ENCODE data around the gene CHRNA9.
"Not testable (repeated sequence)": the region's sequence is repeated elsewhere in the genome, so short reads cannot be mapped to it uniquely, and the experiment has no call there.

CHRNA9 gene

DNA sequence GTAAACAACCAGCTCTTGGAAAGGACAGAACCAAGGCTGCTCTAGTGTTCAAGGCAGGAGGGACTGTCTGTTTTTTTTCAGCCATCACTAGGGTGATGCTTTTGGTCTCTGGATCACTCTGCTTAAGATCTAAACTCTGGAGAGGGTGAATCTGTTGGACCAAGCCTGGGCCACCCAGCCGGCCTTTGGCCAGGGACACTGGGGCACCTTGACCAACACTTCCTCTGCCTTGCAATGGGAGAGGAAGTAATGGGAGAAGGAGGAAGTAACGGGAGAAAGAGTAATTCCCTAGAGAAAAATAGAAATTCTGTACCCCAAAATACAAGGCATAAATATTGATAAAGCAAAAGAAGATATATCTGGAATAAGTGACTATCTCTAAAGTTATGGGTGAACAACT, 12.9 kb downstream of the CHRNA9 start:
- no peak for DNase-seq

DNA sequence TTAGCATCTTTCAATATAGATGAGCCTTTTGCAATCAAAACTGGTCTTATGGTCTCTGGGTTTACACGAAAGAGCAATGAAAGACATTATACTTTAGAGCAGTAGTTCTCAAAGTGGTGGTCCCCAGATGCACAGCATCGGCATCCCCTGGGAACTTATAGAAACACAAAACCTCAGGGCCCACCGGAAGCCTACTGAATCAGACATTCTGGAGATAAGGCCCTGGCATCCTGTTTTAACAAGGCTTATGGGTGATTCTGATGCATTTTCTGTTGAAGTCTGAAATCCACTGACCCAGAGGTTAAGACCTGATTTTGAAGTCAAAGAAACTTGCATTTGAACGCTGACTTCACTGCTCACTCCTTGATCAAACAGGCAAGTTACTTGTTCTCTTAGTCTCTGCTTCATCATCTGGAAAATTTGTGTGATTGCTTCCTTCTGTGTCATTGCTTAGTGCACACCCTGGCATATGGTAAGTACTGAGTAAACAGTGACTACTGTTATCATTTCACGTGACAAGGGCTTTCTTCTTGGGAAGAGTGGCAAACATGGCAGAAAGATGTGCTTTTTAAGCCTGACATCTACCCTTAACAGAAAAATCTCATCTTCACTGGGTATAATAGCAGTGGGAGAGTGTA, 14.5 kb downstream of the CHRNA9 start:
- DNase-seq = no peak

DNA sequence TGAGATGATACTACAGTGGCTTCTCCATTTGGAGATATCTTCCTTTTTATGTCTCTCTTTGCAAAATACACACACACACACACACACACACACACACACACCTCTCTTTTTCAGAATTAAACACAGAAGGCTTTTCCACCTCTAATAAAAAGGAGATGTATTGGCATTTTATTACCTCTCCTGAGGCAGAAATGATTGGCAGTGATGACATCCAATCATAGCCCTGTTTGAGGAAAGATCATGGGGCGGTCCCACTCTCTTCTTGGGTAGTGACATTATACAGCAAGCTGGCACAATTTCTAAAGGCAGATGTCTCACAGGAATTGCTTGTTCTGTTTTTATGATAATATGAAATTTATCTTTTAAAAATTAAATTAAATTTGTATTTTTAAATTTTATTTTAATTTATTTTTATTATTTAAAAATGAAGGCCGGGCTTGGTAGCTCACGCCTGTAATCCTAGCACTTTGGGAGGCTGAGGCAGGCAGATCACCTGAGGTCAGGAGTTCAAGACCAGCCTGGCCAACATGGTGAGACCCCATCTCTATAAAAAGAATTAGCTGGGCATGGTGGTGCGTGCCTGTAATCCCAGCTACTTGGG, 15.6 kb downstream of the CHRNA9 start:
- no peak for DNase-seq

DNA sequence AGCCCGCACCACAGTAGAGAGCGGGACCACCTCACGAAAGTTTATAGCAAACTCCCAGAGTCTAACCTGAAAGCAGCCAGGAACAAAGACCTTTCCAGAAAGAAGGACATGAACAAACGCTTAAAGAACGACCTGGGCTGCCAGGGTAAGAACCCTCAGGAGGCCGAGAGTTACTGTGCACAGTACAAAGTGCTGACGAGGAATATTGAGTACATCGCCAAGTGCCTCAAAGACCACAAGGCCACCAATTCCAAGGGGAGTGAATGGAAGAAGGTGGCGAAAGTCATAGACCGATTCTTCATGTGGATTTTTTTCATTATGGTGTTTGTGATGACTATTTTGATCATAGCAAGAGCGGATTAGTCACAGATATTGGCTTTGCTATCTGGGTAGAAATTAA, 19.0 kb downstream of the CHRNA9 start:
- no peak for DNase-seq

DNA sequence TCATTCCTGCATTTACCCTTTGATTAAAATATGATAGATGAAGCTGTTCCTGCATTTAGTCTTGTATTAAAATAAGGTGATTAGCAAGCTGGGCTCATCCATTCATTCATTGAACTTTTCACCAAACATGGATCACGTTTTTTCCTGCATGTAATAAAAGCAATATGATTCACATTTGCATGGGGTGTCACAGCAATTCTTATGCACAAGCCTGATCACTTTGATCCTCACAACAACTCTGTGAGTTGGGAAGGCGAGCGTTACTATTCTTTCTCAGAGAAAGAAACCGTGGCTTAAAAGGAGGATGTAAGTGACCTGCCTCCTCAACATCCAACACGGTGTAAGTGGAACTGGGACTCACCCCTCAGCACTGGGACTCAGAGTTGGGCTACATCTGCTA, 20.0 kb downstream of the CHRNA9 start:
- no peak for DNase-seq

DNA sequence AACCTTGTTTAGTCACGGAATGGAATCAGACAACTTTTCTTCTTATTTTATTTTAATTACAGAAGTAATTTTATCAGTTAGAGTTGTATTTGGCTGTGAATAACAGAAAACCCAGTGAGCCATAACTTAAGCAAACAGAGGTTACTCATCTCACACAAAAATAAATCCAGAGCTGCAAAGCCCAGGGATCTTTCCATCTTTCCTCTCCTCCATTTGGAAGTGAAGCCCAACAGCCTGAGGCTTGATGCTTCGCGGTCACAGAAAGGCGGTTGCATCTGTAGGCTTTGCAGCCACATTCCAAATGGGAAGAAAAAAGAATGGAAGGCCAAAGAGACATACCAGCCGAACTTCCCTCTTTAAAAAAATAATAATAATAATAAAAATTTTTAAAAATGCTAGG, 22.6 kb downstream of the CHRNA9 start:
- no peak for DNase-seq

DNA sequence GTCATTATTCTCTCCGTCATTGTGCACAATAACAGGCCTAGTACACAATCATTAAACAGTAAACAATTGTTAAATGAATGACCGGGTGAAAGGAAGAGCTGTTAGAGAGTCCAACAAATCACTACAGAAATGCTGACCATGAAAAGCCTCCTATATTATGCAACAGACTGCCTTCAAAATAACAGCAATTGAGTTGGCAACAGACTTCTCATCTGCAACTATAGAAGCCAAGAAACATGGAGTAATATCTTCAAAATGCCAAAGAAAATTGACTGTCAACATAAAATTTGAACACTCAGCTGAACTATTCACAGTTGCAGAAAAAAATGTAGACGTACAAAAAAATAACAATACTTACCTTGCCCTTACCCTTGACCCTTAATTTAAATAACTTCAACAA, 26.2 kb downstream of the CHRNA9 start:
- no peak for DNase-seq

DNA sequence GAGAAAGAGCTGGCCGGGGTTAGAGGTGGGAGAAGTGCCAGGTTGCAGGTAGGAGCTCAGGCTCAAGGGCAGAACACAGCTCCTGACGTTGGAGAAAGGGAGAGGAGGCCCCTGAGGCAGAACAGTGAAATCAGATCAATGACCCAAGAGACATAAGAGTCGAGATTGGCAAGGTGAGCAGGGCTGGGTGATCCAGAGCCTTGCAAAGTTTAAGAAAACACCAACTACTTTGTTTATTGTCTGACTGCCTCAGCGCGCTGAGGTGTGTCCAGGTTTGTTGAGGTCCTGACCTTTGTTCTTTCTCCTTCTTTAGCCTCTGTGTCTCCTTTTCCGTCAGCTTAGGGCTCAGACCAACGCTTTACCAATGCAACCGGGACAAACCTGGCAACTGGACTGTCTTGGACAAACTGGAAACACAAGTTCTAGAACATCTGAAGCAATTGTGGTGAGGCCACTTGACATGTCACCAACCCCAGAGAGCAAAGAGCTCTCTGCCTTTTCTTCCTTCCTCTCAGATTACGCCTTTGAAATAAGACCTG, 28.3 kb downstream of the CHRNA9 start:
- no peak for DNase-seq

DNA sequence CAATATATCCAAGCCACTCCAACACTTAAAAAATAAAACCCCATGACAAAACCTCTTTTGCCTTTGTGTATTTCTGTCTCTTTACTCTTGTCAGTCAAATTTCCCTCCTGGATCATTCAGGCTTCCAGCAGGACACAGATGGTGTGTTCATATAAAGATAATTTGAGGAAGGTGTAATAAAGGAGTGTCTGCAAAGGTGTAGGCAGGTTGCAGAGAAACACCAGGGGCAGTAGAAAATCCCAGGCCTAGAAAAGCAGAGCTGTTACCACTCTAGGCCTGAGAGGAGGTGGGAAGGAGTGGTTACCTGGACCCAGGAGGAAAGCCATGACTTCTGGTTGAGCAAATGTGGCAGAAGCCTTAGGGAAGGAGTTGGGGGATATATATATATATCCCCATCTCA, 28.8 kb downstream of the CHRNA9 start:
- DNase-seq = no peak

DNA sequence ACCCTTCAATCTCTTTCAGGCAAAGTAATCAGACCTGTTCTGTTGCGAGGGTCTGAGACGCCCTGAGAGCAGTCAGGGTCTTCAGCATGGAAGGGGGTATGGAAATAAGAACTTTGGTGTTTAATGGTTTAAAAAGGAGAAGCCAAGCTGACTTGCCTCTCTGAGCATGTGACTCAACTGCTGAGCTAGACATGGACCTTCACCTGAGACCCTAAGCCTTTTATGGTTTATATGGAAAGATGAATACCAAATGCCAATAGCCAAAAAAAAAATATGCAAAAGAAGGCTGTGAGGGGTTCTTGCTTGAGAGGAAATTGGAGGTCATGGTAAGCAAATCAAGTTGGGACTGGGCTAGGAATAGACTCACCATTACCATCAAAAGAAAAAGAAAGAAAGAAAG, 30.6 kb downstream of the CHRNA9 start:
- DNase-seq = no peak

DNA sequence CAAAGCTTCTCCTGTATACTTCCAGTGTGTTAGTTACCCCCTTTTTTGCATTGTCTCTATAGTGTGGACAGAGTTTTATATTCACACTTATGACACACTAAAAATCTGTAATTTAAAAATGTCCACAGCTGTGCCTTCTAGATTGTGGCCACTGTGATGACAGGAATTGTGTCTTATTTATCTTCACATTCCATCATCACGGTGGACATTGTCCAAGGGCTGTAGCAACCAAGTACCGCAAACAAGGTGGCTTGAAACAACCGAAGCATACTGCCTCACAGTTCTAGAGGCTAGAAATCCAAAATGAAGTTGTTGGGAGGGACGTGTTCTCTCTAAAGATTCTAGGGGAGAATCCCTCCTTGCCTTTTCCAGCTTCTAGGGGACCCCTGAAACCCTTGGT, 32.3 kb downstream of the CHRNA9 start:
- no peak for DNase-seq

DNA sequence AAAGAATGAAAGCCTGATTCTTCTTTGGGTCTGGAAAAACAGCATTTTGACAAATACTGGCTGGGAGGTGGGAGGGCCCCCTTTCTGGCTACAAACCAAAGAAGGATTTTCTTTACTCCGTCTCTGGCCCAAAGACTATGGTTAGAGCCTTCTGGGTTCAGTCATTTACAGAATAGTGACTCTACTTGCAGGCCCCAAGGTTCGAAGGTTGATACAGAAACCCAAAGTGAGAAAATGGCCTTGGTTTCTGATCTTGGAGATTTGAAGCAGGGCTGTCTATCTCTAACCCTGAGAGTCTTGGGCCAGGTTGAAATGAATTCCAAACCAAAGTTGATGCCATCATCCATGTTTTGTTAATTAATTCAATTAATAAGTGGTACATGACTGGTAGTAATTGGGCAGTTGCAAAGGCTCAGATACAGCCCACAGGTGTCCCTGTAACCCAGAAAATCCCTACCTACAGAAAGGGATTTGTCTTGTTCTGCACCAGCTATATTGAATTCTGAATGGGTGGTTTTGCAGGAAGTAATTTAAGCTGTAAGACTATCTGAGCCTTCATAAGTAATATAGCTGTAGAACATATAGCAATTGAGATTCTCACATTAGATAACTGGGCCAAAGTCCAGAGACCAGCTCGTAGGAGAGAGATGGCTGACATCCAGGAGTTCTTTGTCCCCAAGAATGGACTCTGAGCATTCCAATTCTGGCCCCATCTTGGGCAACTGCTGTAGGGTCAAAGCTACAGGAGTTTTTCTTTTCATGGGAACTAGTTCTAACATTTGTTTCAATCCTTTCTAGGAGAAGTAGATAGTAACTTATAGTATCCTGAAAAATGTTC, 34.5 kb downstream of the CHRNA9 start:
- no peak for DNase-seq

DNA sequence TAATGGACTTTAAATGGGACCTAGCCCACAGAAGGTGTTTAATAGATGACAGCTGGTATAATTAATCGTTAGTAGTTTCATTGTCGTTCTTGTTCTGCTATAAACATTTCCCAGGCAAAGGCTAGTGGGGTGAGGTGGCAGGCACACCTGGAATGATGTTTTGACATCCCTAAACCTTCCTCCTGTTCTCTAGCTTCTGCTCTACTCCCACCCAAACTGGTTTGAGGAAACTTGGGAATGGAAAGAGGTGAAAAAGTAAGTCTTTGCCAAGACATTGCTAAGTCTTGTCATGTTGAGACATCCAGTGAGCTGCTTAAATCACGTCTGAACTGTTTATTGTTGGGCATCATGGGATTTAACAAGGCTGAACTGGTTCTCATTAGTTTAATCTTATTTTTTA, 37.5 kb downstream of the CHRNA9 start:
- DNase-seq = no peak

DNA sequence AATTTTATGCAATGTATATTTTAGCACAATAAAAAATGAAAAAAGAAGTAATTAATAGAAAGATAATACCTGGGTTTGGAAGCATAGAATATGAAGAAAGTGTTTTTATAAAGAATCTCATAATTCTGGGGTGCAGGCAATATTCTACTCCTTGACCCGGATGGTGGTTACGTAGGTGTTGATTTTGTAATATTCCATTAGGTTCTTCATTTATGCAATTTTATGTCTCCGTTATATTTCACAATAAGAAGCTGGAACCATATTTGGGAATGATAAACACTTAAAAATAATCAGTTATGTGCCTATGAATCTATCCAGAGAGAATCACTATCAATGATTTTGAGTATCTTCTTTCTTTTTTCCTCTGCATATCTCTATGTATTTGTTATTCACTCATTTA, 38.5 kb downstream of the CHRNA9 start:
- no peak for DNase-seq

DNA sequence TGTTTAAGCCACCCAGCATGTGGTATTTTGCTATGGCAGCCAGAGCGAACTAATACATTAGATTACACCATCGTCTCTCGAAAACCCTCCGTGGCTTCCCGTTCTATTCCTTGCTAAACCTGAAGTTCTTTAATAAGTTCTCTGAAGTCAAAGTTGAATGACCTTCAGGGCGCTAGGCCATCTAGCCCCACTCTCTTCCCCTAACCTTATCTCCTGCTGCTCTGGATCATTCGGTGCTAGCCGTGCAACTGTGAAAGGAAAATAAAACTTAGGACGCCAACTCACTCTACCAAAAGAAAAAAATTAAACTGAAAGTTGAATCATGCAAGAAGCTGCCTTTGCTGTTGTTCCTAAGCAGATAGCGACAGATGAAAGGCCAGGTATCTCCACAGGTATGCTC, 40.0 kb downstream of the CHRNA9 start:
- DNase-seq = no peak

DNA sequence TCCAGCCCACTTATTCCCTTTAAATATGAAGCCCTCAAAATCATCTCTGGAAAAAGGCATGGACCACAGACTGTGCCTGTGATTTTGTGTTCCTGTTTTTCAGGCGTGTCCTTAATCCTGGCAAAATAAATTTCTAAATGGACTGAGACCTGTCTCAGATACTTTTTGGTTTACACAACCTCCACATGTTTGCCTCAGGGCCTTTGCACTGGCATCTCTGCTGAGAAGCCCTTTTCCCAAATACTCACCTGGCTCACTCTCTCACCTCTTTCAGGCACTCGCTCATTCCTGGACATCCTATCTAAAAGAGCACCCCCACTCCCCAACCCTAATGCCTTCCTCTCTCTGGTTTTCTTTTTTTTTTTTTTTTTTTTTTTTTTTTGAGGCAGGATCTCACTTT, 40.5 kb downstream of the CHRNA9 start:
- no peak for DNase-seq

DNA sequence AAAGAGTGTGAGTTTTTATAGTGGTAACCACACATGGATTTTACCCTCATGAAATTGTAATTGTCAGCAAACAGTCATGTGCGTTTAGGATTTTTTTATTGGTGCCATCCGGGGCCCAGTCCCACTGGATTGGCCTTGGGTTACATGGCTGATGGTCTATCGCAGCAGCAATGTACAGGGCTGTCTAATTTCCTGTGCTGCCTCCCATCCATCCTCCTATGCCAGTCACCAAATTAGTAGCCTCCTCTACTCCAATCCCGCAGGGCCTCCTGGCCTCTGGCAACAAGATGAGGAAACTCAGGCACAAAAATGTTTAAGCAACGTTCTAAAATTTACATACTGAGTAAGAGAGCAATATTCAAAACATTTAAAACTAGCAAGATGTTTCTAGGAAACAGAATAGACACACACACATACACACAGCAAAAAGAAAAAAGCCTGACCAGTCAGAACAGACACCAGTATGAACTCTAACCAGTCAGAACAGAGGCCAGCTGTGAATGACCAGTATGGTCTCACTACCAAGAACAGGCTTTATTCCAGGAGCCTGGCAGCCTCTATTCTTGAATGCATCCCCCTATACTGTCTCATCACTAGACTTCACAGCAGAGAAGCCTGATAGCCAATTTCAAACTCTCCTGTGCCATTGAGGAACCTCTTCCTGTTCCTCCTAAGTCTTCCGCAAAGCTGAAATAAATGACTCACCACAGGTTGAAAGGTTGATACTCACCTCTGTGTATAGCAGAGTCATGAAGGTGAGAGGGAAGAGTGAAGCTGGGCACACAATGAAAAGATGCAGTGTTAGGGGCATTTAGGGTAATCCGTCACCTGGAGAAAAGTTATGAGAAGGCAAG, 42.6 kb downstream of the CHRNA9 start:
- no peak for DNase-seq

DNA sequence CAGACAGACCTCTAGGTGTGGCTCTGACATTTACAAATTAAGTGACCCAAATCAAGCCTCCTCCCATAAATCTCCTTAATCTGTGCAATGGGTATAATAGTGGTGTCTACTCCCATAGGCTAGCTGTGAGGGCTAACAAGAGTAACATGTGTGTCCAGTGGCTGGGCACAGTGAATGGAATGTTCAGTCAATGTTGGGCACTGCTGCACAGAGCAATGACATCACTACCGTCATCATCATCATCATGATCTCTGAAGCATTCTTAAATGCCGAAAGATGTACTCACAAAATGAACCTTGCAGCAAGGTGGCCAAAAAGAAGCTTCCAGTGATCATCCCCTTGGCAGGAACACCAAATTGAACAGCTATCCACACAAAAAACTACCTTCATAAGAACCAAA, 43.5 kb downstream of the CHRNA9 start:
- DNase-seq = no peak

DNA sequence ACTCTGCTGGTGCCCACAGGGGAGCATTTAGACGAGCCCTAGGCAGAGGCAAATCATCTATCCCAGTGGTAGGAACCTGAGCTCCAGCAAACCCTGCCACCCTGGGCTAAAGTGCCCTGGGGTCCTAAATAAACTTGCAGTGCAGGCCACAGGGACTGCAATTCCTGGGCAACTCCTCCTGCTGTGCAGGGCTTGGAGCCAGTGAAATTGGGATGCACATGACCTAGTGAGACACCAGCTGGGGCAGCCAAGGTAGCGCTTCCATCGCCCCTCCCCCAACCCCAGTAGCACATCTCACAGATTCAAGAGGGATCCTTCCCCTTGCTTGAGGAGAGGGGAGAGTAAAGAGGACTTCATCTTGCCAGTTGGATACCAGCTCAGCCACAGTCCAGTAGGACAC, 44.1 kb downstream of the CHRNA9 start:
- DNase-seq = no peak

DNA sequence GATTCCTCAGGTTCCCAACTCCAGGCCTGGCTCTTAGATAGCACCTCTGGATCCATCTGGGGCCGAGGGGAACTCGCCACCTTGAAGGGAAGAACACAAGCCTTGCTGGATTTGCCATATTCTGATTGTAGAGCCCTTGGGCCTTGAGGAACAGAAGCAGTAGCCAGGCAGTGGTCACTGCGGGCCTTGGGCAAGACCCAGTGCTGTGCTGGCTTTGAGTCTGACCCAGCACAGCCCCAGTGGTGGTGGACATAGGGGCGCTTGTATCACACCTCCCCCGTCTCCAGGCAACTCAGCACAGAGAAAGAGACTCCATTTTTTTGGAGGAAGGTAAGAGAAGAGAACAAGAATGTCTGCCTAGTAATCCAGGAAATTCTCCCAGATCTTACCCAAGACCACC, 45.5 kb downstream of the CHRNA9 start:
- no peak for DNase-seq

DNA sequence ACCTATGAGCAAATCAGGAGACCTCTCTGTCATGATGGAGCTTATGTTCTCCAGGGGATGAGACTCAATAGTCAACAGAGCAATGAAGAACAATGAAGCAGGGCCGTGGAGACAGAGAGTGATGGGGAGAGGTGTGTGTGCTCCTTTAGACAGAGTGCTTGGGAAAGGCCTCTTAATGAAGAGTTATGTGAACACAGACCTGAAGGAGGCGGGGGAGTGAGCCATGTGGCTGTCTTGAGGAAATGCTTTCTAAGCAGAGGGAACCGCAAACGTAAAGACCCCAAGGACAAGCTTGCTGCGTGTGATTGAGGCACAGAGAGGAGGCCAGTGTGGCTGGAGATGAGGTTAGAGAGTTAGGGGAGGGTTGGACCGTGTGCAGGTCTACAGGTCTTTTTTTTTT, 53.1 kb downstream of the CHRNA9 start:
- DNase-seq = no peak

DNA sequence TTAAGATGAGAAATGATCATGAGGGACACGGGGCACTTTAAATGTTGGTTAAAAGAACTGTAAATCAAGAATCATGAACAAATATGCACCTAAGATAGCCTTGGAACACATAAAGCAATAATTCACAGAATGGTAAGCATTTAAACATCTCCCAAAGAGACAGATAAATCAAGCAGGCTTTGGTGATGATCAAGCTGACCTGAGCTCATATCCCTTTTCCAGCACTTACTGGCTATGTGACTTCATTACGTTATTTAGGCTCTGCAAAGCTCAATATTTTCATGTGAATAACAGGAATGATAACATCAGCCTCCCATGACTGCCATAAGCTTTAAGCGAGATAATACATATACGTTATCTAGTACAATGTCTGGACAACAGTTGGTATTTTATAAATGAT, 54.9 kb downstream of the CHRNA9 start:
- DNase-seq = no peak

DNA sequence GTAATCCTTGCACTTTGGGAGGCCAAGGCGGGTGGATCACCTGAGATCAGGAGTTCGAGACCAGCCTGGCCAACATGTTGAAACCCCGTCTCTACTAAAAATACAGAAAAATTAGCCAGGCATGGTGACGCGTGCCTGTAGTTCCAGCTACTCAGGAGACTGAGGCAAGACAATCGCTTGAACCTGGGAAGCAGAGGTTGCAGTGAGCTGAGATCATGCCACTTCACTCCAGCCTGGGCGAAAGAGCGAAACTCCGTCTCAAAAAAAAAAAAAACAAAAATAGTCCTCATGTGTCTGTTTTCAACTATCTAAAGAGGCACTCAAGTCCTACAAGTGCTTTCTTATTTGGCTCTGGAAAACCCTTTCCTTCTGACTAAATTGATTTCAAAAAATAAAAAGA, 57.1 kb downstream of the CHRNA9 start:
- DNase-seq = not testable (repeated sequence)
